Endodermal cell (in vitro differentiated cells): ENCODE measurements around the gene BHLHE40. TPM values are rescaled to one million over a fixed set of nuclear protein-coding genes. Genes with fewer than 3 reads are reported as not detected.

Experiments used
- DNase-seq: peaks from one replicate; pipeline ENCODE4 v3.0.0-alpha.2; 2017
- H3K27ac ChIP-seq: 2 replicates; pipeline ENCODE4 v1.5.1; 2013; ENCODE audit warnings: mild to moderate bottlenecking, low read depth, low read length, moderate library complexity
- H3K27me3 ChIP-seq: 2 replicates; pipeline ENCODE4 v1.6.1; 2013; ENCODE audit warnings: mild to moderate bottlenecking, low read length, moderate library complexity; ENCODE audit not compliant: insufficient read depth, control insufficient read depth, poor library complexity, severe bottlenecking
- H3K36me3 ChIP-seq: 2 replicates; pipeline ENCODE4 v1.7.0; 2013; ENCODE audit warnings: mild to moderate bottlenecking, low read length, moderate library complexity; ENCODE audit not compliant: control insufficient read depth, insufficient read depth
- H3K4me1 ChIP-seq: one replicate; pipeline ENCODE4 v1.7.0; 2013; ENCODE audit warnings: low read length; ENCODE audit not compliant: control insufficient read depth, insufficient read depth
- H3K4me3 ChIP-seq: 2 replicates; pipeline ENCODE4 v1.5.1; 2013; ENCODE audit warnings: mild to moderate bottlenecking, low read length, moderate library complexity
- H3K9ac ChIP-seq: 2 replicates; pipeline ENCODE4 v1.6.1; 2013; ENCODE audit warnings: mild to moderate bottlenecking, low read length, moderate library complexity; ENCODE audit not compliant: poor library complexity, severe bottlenecking; ENCODE audit errors: extremely low read depth
- H3K9me3 ChIP-seq: 2 replicates; pipeline ENCODE4 v1.6.1; 2013; ENCODE audit warnings: mild to moderate bottlenecking, low read length, moderate library complexity; ENCODE audit not compliant: control insufficient read depth
- H3K27ac Mint-ChIP-seq: 2 replicates; pipeline ENCODE4 v1.8.0; 2020; ENCODE audit warnings: mixed read lengths
- H3K27me3 Mint-ChIP-seq: 2 replicates; pipeline ENCODE4 v1.8.0; 2021; ENCODE audit warnings: mild to moderate bottlenecking, mixed read lengths; ENCODE audit not compliant: insufficient read depth
- H3K36me3 Mint-ChIP-seq: 2 replicates; pipeline ENCODE4 v1.8.0; 2020; ENCODE audit warnings: low read depth, mixed read lengths
- H3K4me1 Mint-ChIP-seq: 2 replicates; pipeline ENCODE4 v1.8.0; 2020; ENCODE audit warnings: mixed read lengths
- H3K4me3 Mint-ChIP-seq: 2 replicates; pipeline ENCODE4 v1.8.0; 2020; ENCODE audit warnings: mild to moderate bottlenecking, moderate library complexity, mixed read lengths
- H3K9me3 Mint-ChIP-seq: 2 replicates; pipeline ENCODE4 v1.8.0; 2020; ENCODE audit warnings: mild to moderate bottlenecking, mixed read lengths
- CTCF ChIP-seq: fragments of 200-600 bp; sonication (generic); conservative IDR thresholded peaks from 2 replicates; pipeline ENCODE4 v1.5.0; 2021; ENCODE audit warnings: antibody characterized with exemption, mild to moderate bottlenecking
- WGBS, 2 experiments: methylation state at CpG; one replicate each; pipeline versions ENCODE4 v1.1.5 to v1.1.7; 2013; ENCODE audit warnings: missing lambda C conversion rate in 2 of 2, mixed read lengths in 1 of 2; ENCODE audit not compliant: insufficient coverage in 1 of 2, insufficient read length in 1 of 2; 5-methylcytosine and 5-hydroxymethylcytosine counted together
- total RNA-seq, 2 donors: library from RNA; stranded (reverse); fragmentation: NEBNext Ultra II Directional in 1 of 2; extraction: Animal tissue kit (Norgen Biotek cat#: 25700) in 1 of 2; gene quantifications; 2 replicates in 1 of 2; 3 replicates in 1 of 2; pipeline ENCODE4 v1.2.1, GENCODE V29; 2021

Gene BHLHE40
- total RNA-seq, 2 donors from 2014 or later = 2.6 to 2.9 TPM

- peak overlapping the region; percentile 89 for H3K4me3 ChIP-seq
- no peak for TF ChIP-seq CTCF
- H3K4me1 ChIP-seq = peaks cover 6% of the 10 kb centered on the region
- H3K27me3 ChIP-seq = peaks cover 9% of the 10 kb centered on the region
- no peak overlapping the region for H3K27ac ChIP-seq
- Mint-ChIP-seq H3K9me3 (no peaks in the 10 kb centered on the region), H3K27me3 (peaks cover 29% of the 10 kb centered on the region), H3K4me3 (peak overlapping the region; percentile 71), H3K36me3 (no peaks in the 10 kb centered on the region), H3K4me1 (peaks cover 31% of the 10 kb centered on the region), H3K27ac (peak overlapping the region; percentile 77)
- H3K36me3 ChIP-seq = peaks cover 15% of the 10 kb centered on the region
- no peak for DNase-seq
- WGBS, 2 experiments = 1% methylated on average over 10 to 13 of the region's 13 CpGs
- no peaks in the 10 kb centered on the region for H3K9me3 ChIP-seq
- H3K9ac ChIP-seq = peak overlapping the region; percentile 52
Observed at GRCh38 chr3:4977853-4978203, 1.4 kb upstream of the BHLHE40 start.

- Mint-ChIP-seq H3K4me1 (peaks cover 31% of the 10 kb centered on the region), H3K27ac (peak overlapping the region; percentile 77), H3K27me3 (peaks cover 35% of the 10 kb centered on the region), H3K36me3 (peaks cover 2% of the 10 kb centered on the region), H3K4me3 (peak overlapping the region; percentile 71), H3K9me3 (no peaks in the 10 kb centered on the region)
- peak; percentile 85 for DNase-seq
- Histone ChIP-seq H3K36me3 (peaks cover 20% of the 10 kb centered on the region), H3K27me3 (peaks cover 9% of the 10 kb centered on the region), H3K9me3 (no peaks in the 10 kb centered on the region), H3K4me3 (peak overlapping the region; percentile 89), H3K27ac (peak overlapping the region; percentile 39), H3K4me1 (peaks cover 6% of the 10 kb centered on the region), H3K9ac (peak overlapping the region; percentile 52)
- WGBS, 2 experiments = 0% methylated on average over 21 to 76 of the region's 76 CpGs
- TF ChIP-seq CTCF = no peak
Observed at GRCh38 chr3:4978204-4978965, 852 bp upstream of the BHLHE40 start.

- Histone ChIP-seq H3K27me3 (peaks cover 9% of the 10 kb centered on the region), H3K4me3 (peak overlapping the region; percentile 95), H3K27ac (peak overlapping the region; percentile 39), H3K9ac (peak overlapping the region; percentile 52), H3K4me1 (peaks cover 6% of the 10 kb centered on the region), H3K36me3 (peaks cover 27% of the 10 kb centered on the region), H3K9me3 (no peaks in the 10 kb centered on the region)
- Mint-ChIP-seq H3K4me3 (peak overlapping the region; percentile 71), H3K9me3 (no peaks in the 10 kb centered on the region), H3K27me3 (peaks cover 41% of the 10 kb centered on the region), H3K27ac (no peak overlapping the region), H3K4me1 (peaks cover 31% of the 10 kb centered on the region), H3K36me3 (peaks cover 4% of the 10 kb centered on the region)
- TF ChIP-seq CTCF = no peak
- WGBS, 2 experiments = 0% methylated on average over 5 to 20 of the region's 31 CpGs
- peak; percentile 96 for DNase-seq
Observed at GRCh38 chr3:4978966-4979427, 240 bp upstream of the BHLHE40 start.
